Stimulated activated CD4-positive, alpha-beta T cell treated with anti-CD3 and anti-CD28 coated beads, Interleukin-4, amount 100 ng/mL, for 24 hours (primary cell): ENCODE measurements around the gene REXO4.

Source experiments
- DNase-seq: peaks from one replicate; pipeline ENCODE4 v3.0.0-alpha.2; 2020

REXO4 gene

GRCh38 chr9:133366435-133366834 lies 51.4 kb downstream of the REXO4 start:
- DNase-seq = no peak

- no peak for DNase-seq
Observed at GRCh38 chr9:133362359-133363044, 55.3 kb downstream of the REXO4 start.

GRCh38 chr9:133361507-133362092 lies 56.2 kb downstream of the REXO4 start:
- no peak for DNase-seq

GRCh38 chr9:133360400-133361393 lies 57.1 kb downstream of the REXO4 start:
- no peak for DNase-seq

GRCh38 chr9:133359399-133360175 lies 58.2 kb downstream of the REXO4 start:
- peak; percentile 38 for DNase-seq

GRCh38 chr9:133357656-133358055 lies 60.2 kb downstream of the REXO4 start:
- no peak for DNase-seq

GRCh38 chr9:133356391-133357091 lies 61.3 kb downstream of the REXO4 start, which contains the start of the genes SURF1 and SURF2:
Gene SURF1 (minus strand): TSS chr9:133356487. CDS start chr9:133356453, 34 bp downstream.
Gene SURF2 (plus strand): TSS chr9:133356550. CDS start chr9:133356593, 43 bp downstream.
- DNase-seq = peak; percentile 91
